Ecto neural progenitor cell (in vitro differentiated cells): ENCODE data around the gene ROPN1L.
A peak's percentile ranks its signal among the peaks of the same experiment; 100 is the strongest.
"Not testable (repeated sequence)": the region's sequence is repeated elsewhere in the genome, so short reads cannot be mapped to it uniquely, and the experiment has no call there.

ENCODE experiments used
- DNase-seq: peaks from one replicate; pipeline ENCODE4 v3.0.0-alpha.2; 2018; ENCODE audit warnings: low spot score

ROPN1L gene

GRCh38 chr5:10441083-10441991, at the start of gene ROPN1L:
Gene ROPN1L, plus strand, starts transcription at chr5:10441879. Its CDS starts 289 bp downstream, at chr5:10442168.
- DNase-seq = peak; percentile 93

GRCh38 chr5:10392567-10393328, 48.9 kb upstream of the ROPN1L start:
- not testable (repeated sequence) for DNase-seq

GRCh38 chr5:10393491-10393890, 48.2 kb upstream of the ROPN1L start:
- DNase-seq = no peak

GRCh38 chr5:10396552-10396951, 45.1 kb upstream of the ROPN1L start:
- no peak for DNase-seq

- no peak for DNase-seq
Measured at GRCh38 chr5:10399839-10400238, 41.8 kb upstream of the ROPN1L start.

GRCh38 chr5:10400411-10400810, 41.3 kb upstream of the ROPN1L start:
- no peak for DNase-seq

- DNase-seq = no peak
Measured at GRCh38 chr5:10400831-10401230, 40.8 kb upstream of the ROPN1L start.

- DNase-seq = no peak
Measured at GRCh38 chr5:10401498-10401897, 40.2 kb upstream of the ROPN1L start.

GRCh38 chr5:10403829-10404228, 37.9 kb upstream of the ROPN1L start:
- no peak for DNase-seq

GRCh38 chr5:10406651-10407050, 35.0 kb upstream of the ROPN1L start:
- DNase-seq = no peak

- no peak for DNase-seq
Measured at GRCh38 chr5:10409504-10409903, 32.2 kb upstream of the ROPN1L start.

- no peak for DNase-seq
Measured at GRCh38 chr5:10410662-10411061, 31.0 kb upstream of the ROPN1L start.

GRCh38 chr5:10411336-10411735, 30.3 kb upstream of the ROPN1L start:
- no peak for DNase-seq

- no peak for DNase-seq
Measured at GRCh38 chr5:10416868-10417267, 24.8 kb upstream of the ROPN1L start.

GRCh38 chr5:10418654-10419345, 22.9 kb upstream of the ROPN1L start:
- no peak for DNase-seq

- DNase-seq = no peak
Measured at GRCh38 chr5:10420468-10420867, 21.2 kb upstream of the ROPN1L start.

GRCh38 chr5:10420932-10421331, 20.7 kb upstream of the ROPN1L start:
- DNase-seq = no peak

GRCh38 chr5:10421896-10422691, 19.6 kb upstream of the ROPN1L start:
- DNase-seq = no peak

GRCh38 chr5:10423022-10423421, 18.7 kb upstream of the ROPN1L start:
- no peak for DNase-seq

GRCh38 chr5:10424124-10424731, 17.5 kb upstream of the ROPN1L start:
- no peak for DNase-seq

- DNase-seq = no peak
Measured at GRCh38 chr5:10427201-10427600, 14.5 kb upstream of the ROPN1L start.
